ENCODE measurements around the gene RPTOR.

DNA sequence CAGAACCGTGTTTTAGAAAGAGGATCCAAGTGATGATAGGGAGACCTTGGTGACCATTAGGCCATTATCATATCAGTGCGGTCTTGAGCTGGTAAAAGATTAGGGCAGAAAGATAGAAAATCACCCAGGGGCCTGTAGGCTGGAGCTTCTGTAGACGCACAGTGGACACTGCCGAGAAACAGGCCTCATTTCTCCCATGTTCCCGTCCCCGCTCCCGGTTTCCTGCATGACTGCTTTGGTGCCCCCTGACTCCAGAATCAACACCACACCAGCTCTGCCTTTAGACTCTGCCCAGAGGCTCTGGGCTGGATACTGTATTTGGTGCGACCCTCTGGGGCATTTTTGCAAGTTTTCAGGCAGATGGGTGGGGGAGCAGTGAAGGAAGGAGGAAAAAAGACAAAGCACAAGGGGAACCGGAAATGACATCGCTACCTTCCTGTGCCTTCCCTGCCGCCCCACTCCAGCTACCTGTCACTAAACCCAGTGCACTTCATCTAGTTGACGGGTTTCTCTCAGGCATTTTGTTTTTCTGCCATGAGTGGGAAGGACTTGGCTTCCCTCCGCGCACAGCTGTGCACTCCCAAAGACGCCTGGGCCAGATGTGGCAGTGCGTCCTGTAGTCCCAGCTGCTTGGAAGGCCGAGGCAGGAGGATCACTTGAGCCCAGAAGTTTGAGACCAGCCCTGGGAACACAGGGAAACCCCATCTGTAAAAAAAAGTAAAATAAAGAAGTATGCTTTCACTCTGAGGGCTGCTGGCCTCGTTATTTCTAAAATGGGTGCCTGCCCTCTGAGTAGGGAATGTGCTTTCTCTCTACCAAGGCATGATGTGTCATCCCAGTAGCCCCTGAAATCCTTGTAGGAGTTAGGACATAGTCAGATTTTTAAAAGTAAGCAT lies 214.1 kb downstream of the RPTOR start:
- TF ChIP-seq, protein P1, sequence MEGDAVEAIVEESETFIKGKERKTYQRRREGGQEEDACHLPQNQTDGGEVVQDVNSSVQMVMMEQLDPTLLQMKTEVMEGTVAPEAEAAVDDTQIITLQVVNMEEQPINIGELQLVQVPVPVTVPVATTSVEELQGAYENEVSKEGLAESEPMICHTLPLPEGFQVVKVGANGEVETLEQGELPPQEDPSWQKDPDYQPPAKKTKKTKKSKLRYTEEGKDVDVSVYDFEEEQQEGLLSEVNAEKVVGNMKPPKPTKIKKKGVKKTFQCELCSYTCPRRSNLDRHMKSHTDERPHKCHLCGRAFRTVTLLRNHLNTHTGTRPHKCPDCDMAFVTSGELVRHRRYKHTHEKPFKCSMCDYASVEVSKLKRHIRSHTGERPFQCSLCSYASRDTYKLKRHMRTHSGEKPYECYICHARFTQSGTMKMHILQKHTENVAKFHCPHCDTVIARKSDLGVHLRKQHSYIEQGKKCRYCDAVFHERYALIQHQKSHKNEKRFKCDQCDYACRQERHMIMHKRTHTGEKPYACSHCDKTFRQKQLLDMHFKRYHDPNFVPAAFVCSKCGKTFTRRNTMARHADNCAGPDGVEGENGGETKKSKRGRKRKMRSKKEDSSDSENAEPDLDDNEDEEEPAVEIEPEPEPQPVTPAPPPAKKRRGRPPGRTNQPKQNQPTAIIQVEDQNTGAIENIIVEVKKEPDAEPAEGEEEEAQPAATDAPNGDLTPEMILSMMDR (IDR thresholded peaks at IDR 0.05), result no peak
- no peak for TF ChIP-seq POLR2AphosphoS5 (IDR thresholded peaks at IDR 0.05)
